ENCODE data around the gene PAX3.

DNA sequence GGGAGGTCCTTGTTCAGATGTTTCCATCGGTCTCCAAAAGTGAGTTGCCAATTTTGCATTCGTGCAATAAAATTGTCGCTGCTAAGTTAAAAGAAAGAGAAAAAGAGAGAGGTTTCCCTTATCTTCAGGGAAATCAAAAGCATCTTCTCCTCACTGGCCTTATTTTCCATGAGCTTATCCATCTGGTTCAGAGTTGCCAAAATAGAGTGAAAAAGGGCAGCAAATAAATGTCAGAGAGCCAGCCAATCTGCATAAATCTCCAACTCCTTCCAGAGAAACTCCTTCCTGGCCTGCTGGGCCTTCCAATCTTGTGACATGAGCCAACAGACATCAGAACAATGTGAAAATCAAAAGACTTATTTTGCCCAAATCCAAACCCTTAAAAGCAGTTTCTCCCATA, 28.4 kb downstream of the PAX3 start:
- TF ChIP-seq, protein P1, sequence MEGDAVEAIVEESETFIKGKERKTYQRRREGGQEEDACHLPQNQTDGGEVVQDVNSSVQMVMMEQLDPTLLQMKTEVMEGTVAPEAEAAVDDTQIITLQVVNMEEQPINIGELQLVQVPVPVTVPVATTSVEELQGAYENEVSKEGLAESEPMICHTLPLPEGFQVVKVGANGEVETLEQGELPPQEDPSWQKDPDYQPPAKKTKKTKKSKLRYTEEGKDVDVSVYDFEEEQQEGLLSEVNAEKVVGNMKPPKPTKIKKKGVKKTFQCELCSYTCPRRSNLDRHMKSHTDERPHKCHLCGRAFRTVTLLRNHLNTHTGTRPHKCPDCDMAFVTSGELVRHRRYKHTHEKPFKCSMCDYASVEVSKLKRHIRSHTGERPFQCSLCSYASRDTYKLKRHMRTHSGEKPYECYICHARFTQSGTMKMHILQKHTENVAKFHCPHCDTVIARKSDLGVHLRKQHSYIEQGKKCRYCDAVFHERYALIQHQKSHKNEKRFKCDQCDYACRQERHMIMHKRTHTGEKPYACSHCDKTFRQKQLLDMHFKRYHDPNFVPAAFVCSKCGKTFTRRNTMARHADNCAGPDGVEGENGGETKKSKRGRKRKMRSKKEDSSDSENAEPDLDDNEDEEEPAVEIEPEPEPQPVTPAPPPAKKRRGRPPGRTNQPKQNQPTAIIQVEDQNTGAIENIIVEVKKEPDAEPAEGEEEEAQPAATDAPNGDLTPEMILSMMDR (IDR thresholded peaks at IDR 0.05; ENCODE audit: low read depth, low read length) = no peak
- no peak for TF ChIP-seq EZH2phosphoT487 (IDR thresholded peaks at IDR 0.05; ENCODE audit: low read depth)

Data from OCI-LY3 (cell line).